Measurements from ENCODE around the gene CCDC187.
"Not testable (repeated sequence)": the region's sequence is repeated elsewhere in the genome, so short reads cannot be mapped to it uniquely, and the experiment has no call there.

DNA sequence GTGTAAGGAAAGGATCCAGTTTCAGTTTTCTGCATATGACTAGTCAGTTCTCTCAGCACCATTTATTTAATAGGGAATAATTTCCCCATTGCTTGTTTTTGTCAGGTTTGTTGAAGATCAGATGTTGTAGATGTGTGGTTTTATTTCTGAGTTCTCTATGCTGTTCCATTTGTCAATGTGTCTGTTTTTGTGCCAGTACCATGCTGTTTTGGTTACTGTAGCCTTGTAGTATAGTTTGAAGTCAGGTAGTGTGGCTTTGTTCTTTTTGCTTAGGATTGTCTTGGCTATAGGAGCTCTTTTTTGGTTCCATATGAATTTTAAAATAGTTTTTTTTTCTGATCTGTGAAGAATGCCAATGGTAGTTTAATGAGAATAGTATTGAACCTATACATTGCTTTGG, 17.1 kb upstream of the CCDC187 start:
- TF ChIP-seq POLR2A (IDR thresholded peaks at IDR 0.05): not testable (repeated sequence)
- TF ChIP-seq, protein P1, sequence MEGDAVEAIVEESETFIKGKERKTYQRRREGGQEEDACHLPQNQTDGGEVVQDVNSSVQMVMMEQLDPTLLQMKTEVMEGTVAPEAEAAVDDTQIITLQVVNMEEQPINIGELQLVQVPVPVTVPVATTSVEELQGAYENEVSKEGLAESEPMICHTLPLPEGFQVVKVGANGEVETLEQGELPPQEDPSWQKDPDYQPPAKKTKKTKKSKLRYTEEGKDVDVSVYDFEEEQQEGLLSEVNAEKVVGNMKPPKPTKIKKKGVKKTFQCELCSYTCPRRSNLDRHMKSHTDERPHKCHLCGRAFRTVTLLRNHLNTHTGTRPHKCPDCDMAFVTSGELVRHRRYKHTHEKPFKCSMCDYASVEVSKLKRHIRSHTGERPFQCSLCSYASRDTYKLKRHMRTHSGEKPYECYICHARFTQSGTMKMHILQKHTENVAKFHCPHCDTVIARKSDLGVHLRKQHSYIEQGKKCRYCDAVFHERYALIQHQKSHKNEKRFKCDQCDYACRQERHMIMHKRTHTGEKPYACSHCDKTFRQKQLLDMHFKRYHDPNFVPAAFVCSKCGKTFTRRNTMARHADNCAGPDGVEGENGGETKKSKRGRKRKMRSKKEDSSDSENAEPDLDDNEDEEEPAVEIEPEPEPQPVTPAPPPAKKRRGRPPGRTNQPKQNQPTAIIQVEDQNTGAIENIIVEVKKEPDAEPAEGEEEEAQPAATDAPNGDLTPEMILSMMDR (IDR thresholded peaks at IDR 0.05): not testable (repeated sequence)

Measured in uterus (tissue), 2 donors.